Fibroblast of skin of back (primary cell): Measurements from ENCODE around the gene USP22.

Source experiments
- DNase-seq: peaks from one replicate; pipeline ENCODE4 v3.0.0-alpha.2; 2013

The USP22 gene

GRCh38 chr17:21046216-21046615, 3.4 kb upstream of the USP22 start:
- DNase-seq: no peak

GRCh38 chr17:21044971-21045370, 2.2 kb upstream of the USP22 start:
- no peak for DNase-seq

DNA sequence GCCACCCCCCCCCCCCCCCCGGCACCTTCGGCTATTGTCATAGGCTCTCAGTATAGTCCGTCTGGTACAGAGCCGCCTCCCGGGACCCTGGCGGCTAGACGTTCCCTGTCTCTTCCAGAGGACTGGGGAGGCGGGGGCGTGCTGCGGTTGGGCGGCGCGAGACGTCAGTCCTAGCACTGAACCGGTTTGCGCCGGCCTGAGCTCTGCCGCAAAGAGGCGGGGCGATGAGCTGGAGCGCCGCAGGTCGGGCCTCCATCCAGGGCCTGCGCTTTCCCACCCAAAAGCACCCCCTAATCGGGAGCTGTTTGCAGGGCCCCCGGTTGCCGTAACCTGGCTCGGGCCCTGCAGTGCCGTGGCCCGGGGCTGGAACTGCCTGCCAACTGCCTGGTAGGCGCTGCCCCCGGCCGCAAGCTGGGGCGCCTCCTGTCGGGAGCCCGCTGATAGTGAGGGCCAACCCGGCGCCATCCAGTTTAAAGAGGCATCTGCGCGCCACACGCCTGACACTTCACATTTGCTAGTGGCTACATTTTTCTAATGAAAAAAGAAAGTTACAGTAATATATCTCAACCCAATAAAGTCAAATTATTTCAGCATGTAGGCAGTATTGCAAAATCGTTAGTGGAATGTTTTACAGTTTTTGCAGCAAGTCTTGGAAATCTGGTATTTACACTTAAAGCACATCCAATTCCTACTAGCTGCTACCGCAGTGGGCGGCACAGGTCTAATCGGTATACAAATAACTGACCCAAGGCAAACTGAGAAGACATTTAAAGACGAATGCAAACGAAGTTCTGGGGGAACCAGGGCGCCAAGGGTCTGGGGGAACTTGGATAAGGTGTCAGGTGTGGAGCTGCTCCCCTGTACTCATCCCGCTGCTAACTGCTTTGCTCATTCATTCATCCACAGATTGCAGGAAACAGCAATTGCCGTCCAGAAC, 753 bp upstream of the USP22 start:
- DNase-seq: peak; percentile 99

- peak; percentile 88 for DNase-seq
Measured at GRCh38 chr17:21041741-21042457, 912 bp downstream of the USP22 start.

- peak; percentile 80 for DNase-seq
Measured at GRCh38 chr17:21039839-21040575, 2.8 kb downstream of the USP22 start.

DNA sequence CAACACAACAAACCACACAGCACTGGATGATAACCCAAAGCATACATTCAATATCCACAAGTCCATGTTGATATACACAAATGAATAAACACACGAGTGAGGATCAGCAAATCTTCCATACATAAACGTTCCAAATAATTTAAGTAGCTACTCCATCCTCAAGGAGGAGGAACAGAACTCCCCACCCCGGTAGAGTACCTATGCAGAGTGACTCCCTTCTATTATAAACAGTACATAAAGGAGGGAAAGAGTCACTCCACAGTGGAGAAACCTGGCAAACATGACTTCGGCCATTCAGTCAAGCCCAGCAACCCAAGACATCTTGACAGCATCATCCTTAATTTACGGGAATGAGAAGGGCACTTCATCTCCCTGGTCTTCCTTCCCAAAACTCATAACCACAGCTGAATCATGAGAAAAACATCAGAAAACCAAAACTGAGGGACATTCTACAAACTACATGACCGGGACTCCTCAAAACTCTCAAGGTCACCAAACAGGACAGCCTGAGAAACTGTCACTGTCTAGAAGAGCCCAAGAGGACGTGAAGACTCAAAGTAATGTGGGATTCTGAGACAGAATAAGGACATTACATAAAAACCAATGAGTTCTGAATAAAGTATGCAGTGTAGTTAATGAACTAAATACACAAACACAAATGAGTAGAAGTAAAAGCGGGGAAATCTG, 5.6 kb downstream of the USP22 start:
- no peak for DNase-seq

GRCh38 chr17:21036361-21036881, 6.4 kb downstream of the USP22 start:
- peak; percentile 50 for DNase-seq

- DNase-seq: no peak
Measured at GRCh38 chr17:21035406-21035805, 7.4 kb downstream of the USP22 start.

GRCh38 chr17:21034340-21035235, 8.2 kb downstream of the USP22 start:
- DNase-seq: peak; percentile 26

GRCh38 chr17:21033350-21033749, 9.5 kb downstream of the USP22 start:
- DNase-seq: peak; percentile 44

GRCh38 chr17:21031756-21032396, 10.9 kb downstream of the USP22 start:
- DNase-seq: no peak

GRCh38 chr17:21030375-21030774, 12.4 kb downstream of the USP22 start:
- no peak for DNase-seq

DNA sequence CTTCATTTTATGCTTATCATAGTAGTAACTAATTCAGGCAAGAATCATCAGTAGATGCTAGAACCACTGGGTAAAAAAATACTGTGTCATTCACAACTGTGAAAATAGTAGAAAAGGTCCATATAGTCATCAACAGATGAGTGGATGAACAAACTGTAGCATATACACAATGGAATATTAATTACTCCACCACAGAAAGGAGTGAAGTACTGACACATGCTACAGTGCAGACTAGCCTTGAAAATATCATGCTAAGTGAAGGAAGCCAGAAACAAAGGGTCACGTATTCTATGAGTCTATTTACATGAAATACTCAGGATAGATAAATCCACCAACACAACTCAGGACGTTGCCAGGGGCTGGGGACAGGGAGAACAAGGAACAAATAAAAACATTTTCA, 13.3 kb downstream of the USP22 start:
- no peak for DNase-seq

DNA sequence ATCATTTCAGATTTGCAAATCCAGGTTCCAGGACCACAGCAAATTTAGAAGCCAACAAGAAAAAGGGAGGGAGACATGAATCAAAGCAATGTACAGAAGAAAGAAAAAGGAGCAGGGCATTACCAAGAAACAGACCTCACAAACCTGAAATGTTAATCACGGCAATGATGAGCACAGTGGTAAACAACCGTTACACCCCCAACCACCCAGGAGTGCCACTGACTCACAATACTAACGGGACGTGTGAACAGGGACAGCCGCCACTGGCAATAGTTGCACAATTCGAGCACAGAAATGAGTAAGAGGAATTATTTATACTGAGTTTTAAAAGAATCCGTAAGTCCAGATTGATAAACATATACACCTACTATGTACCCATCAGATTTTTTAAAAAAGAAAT, 13.8 kb downstream of the USP22 start:
- peak; percentile 73 for DNase-seq

DNA sequence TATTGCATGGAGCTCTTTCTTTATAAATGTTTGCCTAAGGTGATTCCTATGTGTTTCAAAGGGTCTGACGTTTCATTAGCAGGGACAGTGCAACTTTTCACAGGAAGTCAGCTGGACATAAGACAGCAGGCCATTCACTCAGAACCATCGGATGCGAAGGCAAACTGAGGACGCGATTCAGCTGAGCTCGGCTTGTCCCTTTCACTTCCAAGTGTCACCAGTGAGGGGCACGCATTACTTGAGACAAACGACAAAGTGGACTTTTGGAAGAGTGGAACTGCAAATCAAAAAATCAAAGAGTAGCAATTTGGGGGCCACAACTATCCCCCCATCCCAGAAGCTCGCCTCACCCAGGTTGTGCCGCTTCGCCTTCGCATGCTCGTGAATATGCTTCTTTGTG, 14.6 kb downstream of the USP22 start:
- DNase-seq: no peak

DNA sequence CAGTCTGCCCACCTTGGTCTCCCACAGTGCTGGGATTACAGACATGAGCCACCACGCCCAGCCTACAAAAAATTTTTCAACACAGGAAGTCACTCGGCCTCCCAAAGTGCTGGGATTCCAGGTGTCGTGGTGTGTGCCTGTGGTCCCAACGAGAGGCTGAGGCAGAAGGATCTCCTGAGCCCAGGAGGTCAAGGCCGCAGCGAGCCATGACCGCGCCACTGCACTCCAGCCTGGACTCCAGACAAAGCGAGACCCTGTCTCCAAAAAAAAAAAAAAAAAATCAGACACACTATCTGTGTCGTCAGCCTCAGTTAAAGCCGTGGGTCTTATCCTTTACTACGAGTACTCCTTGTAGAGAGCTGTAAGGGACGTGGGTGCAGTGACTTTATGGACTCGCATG, 15.8 kb downstream of the USP22 start:
- DNase-seq: no peak

- peak; percentile 86 for DNase-seq
Measured at GRCh38 chr17:21025451-21025850, 17.4 kb downstream of the USP22 start.

- no peak for DNase-seq
Measured at GRCh38 chr17:21024024-21024423, 18.8 kb downstream of the USP22 start.

GRCh38 chr17:21021208-21021803, 21.5 kb downstream of the USP22 start:
- no peak for DNase-seq

DNA sequence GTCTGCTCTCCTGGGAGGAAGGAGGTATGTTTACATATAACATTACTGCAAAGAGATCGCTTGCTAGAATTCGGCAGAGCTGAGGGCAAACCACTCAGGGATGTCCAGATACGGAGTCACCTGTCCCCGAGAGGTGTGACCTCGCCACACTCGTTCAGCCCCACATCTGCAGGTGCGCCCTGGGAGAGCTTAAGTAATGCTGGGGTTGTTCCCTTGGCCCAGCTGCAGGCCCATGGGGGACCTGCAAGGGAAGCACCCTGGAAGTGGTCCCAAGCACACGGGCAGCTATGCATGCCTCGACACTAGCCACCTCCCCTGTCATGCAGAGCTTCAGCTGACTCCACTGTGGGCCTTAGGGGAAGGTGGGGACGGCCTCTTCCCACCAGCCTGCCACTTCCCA, 22.2 kb downstream of the USP22 start:
- DNase-seq: no peak
